NCI-H1105 (cell line): ENCODE data around the gene WSCD2.
A peak's percentile ranks its signal among the peaks of the same experiment; 100 is the strongest.

ENCODE experiments used
- DNase-seq: peaks from one replicate; lab custom pipeline; 2025; lab: John Stamatoyannopoulos, UW

Gene WSCD2

DNA sequence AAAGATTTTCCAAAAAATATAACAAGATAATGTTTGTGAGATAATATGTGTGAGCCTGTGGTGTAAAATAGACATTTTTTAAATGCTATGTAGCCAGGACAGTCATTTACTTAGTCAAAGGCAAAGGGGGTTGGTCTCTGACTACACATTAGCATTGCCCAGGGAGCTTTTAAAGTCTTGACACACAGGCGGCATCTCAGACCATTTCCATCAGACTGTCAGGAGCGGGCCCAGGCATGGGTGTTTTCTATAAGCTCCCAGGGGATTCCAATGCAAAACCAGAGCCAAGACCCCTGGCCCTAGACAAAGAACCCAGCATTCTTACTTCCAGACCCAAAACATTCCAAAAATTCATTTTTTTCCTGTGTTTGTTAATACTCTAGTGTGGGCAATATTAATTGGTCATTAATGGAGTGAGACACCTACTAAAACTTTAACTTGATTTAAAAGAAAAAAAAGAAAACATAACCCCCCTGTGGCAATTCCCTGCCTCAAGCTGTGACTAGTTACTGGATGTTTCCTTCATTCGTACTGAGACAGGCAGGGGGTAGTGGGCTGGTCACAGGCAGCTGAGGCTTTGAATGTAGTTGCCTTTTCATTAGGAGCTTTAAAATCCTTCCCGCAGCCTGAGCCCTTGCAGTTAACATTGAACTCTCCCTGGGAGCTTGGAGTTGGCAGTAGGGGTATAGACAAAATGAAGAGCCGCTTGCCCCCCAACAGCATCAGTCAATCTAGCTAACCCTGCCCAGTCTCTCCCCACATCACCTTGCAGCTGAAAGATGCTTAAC, 106.3 kb downstream of the WSCD2 start:
- no peak for DNase-seq

DNA sequence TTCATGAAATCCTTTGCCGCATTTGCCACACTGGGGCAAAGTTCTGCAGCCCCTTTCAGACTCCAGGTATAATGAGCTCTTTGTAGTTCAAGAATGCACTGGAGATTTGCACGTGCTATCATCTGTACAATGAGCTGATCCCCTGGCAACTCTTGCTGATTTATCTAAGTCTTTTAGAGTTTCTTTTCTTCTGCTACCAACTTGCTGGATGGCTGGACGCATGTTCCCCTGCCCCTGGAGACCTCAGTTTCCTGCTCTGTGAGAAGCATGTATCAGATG, 106.8 kb downstream of the WSCD2 start:
- no peak for DNase-seq

DNA sequence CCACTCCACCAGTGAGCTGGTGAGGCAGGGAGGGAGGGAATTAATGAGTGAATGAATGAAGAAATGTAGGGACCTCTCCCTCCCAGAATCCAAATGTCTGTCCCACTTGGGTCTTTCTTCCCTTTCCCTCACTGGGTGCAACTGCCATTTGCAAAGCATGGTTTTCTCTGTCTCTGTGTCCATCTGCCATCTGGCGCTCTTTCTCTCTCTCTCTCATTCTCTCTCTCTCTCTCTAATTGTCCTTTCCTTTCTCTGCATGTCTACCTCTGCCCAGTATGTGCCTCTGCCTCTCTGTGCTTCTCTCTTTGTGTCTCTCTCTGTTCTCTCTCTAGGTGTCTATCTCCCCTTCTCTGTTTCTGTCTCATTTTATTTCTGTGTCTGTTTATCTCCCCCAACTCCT, 107.3 kb downstream of the WSCD2 start:
- no peak for DNase-seq

DNA sequence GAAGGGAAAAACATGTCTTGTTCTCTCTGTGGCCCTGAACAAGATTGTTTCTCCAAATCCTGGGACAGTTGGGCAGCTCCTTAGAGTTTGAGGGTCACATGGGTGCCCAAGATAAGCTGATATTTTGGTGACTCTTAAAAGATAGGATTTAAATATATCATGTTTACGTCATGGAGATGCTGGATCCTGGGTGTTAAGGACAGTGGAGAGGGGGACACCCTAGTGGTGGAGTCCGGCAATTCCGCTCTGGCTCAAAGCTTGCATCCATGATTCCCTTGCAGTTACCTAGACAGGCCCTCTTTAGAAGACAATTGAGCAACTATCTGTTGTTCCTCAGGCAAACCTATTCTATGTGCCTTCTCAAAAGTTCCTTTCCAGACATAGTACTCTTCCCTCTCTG, 108.2 kb downstream of the WSCD2 start:
- DNase-seq, result no peak

DNA sequence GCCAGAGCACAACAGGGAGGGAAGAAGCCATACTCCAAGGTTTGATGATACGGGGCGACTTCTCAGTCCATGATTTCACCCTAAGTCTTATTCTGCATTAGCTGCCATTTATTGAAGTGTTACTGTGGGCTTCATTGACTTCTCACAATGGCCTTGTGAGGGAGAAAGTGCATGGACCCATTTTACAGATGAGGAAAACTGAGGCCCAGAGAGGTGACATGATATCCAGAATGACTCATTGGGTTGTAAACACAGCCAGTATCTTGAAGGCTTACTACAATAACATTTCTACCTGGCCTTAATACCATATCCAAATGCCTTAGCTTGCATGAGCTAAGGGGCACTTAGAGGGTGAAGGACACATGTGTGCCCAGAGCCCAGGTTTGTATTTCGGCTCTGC, 109.4 kb downstream of the WSCD2 start:
- no peak for DNase-seq

DNA sequence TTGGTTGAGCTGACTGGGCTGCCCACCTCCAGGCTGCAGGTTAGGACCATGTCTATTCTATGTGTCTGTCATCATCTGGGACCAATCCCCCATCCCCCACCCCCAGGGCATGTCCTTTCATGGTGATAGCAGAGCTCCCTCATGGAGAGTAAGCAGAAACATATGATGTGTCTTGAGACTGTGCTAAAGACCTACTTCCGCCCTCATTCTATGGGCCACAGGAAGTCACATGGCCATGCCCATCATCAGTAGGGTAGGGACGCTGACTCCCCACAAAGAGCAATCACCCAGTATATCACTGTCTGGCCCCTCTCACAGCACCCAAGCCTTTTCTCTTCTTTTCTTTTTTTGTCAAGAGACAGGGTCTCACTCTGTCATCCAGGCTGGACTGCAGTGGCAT, 110.3 kb downstream of the WSCD2 start:
- no peak for DNase-seq

DNA sequence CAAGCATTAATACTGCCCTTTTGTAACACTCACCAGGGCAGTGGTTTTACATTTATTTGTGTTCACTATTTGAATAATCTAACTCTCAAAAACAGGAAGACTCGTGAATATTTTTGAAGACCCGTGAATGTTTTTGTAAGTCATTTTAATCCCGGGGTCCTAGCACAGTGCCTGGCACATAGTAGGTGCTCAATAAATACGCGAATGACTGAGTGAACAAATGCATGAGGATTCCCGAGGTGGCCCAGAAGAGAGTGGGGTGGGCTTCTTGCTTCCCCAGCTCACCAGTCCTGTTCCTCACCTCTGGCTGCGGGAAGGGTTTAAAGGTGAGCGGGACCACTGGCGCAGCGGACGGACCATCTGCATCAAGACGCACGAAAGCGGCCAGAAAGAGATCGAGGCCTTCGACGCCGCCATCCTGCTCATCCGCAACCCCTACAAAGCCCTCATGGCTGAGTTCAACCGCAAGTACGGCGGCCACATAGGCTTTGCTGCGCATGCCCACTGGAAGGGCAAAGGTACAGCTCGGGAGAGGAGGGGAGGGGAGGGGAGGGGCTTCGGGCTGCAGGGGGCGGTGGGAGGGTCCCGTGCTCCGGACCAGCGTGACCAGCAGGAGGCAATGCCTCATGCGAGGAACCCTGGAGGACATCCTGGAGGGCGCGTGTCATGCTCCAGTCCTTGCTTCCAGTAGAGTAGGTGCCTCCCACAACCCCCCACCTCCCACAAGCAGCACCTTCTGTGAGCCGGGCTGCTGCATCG, 111.1 kb downstream of the WSCD2 start:
- no peak for DNase-seq

DNA sequence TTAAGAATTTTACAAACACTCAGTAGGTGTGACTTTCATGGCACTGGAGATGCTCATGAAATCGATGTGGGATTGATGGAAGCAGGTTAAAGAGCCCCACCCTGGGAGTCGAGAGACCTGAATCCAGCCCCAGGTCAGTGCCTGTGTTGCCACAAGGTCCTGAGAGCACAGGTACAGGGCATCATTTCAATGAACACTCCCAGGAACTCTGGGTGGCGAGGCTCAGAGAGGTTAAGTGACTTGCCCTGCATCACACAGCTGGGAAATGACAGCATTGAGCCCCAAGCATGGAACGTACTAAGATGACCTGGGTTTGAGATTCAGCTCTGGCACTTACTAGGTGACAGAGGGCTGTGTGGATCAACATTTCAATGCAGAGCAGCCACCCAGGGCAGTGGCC, 111.8 kb downstream of the WSCD2 start:
- DNase-seq, result no peak

DNA sequence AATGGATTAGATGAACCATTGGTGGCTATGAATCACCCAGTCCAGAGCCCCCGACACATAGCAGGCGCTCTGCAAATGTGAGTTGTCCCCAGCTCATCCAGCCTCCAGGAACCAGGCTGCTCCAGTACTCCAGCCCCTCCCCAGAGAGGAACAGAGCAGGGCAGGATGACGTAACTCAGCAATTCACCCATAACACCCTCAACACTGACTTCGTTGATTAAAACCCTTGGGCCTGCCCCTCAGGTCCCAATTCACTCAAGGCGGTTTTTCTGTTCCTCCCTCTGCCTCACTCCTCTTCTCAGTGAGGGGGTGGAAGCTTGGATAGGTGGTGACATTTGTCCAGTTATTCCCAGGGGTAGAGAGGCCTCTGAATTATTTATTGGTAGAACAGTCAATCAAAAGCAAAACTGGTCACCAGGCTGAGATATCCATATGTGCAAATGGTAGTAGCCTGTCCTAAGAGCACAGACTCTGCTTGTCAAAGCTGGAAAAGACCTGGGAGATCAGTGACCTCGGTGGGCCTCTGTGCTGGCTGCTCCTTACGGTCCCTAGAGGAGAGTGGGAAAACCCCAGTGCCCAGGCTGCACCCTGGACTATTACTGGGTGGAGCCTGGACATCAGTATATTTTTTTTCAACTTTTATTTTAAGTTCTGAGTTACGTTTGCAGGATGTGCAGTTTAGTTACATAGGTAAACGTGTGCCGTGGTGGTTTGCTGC, 113.1 kb downstream of the WSCD2 start:
- no peak for DNase-seq

DNA sequence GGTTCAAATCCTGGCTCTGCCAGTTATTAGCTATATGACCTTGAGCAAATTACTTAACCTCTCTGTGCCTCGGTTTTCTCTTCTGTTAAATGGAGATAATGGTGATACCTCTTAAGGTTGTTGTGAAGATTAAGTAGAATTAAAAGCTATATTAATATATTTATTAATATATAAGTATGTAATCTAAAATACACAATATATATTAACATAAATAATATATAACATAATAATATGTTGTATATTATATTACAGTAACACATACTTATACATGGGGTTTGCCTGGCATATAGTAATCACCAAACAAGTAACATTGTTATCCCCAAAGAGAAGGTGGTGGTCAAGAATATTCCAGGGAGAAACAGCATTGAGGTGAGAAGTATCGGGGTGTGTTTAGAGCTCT, 118.0 kb downstream of the WSCD2 start:
- DNase-seq, result no peak

DNA sequence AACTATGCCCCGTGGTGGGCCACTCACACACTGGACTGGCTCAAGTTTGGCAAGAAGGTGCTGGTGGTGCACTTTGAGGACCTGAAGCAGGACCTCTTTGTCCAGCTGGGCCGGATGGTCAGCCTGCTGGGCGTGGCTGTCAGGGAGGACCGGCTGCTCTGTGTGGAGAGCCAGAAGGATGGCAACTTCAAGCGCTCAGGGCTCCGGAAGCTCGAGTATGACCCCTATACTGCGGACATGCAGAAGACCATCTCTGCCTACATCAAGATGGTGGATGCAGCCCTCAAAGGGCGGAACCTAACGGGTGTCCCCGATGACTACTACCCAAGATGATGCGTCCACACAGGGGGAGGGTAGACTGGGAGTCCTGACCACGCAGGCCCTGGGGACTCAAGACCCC, 118.9 kb downstream of the WSCD2 start:
- no peak for DNase-seq

DNA sequence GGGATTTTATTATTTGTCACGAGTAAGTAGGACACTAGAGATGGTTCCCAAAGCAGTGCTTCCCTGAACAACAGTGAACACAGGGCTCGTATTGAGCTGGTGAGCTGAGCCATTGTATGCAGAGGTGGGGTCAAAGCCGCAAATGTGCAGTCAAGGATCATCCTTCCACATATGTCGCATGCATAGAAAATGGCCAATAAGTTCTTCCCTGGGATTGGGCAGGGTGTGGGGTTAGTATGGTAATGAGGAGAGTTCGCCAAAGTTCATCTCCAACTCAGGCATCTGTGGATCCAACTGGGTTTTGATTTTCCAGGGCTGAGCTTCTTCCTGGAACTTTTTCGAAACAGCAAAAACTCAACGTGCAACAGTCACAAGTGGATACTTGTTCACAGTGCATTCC, 123.4 kb downstream of the WSCD2 start:
- DNase-seq, result no peak

DNA sequence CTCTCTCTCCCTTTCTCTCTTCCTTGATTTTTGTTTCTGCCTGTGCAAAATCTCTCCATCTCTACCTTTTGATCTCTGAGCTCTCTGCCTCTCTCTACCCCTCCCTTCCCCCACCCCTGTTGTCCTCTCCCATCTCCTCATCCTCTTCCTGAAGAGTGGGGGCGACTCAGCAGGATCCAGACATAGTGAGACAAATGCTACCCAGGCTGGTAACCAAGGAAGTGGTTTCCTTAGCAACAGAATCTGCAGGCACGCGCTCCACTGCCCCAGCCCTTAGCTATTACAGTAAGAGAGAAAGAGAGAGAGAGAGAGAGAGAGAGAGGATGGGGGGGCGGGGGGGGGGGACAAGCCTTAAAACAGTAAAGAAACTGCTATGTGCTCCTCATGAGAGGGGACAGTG, 124.5 kb downstream of the WSCD2 start:
- DNase-seq, result peak; percentile 21

DNA sequence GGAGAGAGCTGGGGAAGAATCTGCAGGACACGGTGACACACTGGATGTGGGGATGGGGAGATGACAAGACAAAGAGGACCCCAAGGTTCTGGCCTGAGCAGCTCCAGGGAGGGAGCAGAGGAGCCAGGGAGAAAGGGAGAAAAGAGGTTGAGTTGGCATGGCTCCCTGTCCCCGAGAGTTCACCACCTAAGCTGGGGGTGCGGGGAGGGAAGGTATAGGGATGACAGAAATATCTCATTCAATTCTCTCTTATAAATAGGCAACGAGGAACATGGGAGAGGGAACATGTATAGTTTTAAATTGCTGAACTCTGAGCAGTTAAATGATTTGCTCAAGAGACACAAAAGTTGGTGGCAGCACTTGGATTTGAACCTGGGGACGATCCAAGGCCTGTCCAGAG, 124.9 kb downstream of the WSCD2 start:
- DNase-seq, result no peak

DNA sequence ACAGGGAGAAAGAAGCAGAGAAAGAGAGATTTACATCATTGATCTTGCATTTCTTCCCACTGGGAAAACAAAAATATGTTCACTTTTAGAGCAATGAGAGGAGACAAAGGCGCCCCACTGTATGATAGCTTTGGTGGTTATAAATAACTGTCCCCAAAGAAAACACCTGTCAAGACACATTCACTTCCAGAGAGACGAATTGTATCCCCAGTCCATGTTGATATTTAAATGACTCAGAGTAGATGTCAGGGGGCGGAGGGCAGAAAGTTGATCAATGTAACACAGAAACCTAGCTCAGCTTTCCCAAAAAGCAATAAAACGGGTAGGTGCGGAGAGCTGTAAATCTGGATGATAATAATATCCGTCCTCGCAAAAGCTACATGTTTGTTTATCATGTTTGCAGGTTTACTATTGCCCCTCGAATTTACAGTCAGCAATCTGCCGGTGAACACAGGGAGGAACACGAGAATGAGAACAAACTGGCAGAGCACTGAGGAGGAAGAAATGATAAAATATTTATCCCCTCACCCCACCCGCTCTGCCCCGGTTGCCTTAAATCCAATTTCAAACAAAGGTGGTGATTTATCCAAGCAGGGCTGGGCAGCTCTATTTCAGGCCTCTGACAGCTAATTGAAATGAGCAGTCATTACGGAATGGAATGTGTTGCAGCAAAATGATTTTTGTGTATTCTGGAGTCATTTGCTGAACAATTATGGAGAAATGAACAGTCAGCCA, 125.6 kb downstream of the WSCD2 start:
- DNase-seq, result no peak

DNA sequence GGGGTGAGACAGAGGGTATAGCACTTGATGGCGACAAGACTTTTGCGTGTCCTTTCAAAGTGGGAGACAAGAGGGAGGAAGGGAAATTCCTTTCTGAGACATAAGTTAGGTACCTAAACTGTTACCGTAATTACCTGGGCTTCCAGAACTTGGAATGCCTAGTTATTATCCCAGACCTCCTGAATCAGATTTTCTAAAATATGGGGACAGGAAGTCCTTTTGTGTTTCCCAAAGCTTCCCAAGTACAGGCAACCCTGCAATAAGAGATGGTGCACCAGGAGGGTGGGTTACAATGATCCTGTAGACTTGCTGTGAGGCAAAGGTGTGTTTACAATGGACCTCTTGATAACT, 126.1 kb downstream of the WSCD2 start:
- DNase-seq, result no peak

DNA sequence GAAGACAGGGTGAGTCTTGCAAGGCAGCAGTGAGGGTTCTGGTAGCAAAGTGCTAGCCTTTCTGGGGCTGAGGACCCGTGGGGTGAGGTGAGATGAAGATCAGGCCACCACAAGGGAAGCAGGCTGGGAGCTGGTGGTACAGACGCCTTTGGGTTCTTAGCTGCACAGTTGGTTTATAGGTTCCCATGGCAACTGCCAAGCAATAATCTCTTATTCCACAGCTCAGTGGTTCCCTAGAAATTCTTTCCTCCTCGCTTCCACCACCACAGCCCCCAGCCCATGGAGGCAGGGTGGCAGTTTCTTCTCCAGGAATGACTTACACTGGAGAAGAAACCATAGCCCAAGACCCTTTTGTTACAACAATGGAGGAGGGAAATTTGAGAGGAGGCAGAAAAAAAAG, 127.9 kb downstream of the WSCD2 start:
- no peak for DNase-seq

DNA sequence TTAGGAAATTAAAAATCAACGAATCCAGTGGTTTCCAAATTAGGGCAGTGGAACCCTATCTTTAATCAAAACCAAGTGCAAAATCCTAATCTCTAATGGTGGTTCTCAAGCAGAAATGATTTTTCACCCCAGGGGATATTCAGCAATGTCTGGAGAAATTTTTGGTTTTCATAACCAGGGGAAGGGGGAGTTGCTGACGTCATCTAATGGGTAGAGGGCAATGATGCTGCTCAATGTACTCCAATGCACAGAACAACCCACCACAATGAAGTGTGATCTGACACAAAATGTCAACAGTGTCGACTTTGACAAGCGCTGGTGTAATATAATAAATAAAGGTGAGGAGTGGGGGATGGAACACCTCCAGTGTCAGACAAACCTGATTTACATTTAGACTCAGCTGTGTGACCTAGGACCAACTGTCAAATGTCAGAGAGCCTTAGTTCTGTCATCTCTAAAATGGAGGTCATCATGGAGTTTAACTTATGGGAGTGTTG, 128.6 kb downstream of the WSCD2 start:
- no peak for DNase-seq

DNA sequence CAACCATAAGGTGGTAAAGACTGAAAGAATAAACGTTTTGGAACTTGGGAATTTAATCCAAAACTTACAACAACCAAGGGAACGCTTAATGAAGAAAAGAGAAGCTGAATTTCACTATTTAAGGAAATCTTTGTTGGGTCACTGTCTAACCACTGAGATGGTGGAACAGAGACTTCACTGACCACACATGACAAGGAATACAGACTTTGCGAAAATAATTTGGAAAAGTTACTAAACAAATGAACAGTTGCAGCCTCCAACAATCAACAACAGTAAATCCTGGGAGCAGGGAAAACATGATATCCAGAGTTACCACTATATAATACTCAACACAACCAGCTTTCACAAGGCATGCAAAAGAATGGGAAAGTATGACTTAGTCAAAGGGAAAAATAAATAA, 131.0 kb downstream of the WSCD2 start:
- DNase-seq, result no peak

DNA sequence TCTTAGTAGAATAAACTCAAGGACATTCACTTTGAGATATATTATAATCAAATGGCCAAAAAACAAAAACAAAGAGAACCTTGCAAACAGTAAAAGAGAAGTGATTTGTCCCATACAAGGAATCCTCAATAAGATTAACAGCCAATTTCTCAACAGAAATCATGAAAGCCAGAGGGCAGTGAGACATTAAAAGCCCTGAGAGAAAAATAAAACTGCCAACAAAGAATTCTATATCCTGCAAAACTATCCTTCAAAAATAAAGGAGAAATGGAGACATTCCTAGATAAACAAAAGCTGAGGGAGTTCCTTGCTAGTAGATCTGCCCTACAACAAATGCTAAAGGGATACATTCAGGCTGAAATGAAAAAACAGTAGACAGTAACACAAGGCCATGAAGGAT, 131.9 kb downstream of the WSCD2 start:
- no peak for DNase-seq

DNA sequence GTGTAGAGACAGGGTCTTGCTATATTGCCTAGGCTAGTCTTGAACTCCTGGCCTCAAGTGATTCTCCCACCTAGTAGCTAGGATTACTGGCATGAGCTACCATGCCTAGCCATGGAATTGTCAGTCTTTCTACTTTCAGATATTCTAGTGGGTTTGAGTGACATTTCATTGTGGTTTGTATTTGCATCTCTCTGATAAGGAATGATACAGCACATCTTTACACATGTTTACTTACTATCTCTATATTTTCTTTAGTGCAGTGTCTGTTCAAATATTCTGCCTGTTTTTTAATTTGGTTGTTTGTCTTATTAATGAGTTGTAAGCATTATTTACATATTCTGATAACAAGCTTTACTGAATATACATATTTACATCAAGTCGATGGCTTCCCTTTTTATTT, 136.4 kb downstream of the WSCD2 start:
- no peak for DNase-seq

DNA sequence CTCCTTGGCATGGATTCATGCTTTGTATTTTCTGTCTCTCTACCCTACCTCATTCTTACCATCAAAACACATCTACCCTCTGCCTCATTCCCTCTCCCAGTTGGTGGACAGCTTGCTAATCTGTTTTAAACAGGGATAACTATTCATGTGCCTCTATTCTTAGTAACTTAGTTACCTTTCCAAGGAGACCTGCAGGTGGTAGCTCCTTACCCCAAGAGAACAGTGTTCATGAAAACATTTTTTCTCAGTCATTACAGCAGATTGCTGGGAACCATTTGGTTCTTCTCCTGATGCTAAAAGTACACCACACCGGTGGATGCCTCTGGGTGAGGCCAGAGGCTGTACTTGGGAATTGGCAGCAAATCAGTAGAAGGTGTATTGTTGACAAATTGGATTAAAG, 137.0 kb downstream of the WSCD2 start:
- no peak for DNase-seq

DNA sequence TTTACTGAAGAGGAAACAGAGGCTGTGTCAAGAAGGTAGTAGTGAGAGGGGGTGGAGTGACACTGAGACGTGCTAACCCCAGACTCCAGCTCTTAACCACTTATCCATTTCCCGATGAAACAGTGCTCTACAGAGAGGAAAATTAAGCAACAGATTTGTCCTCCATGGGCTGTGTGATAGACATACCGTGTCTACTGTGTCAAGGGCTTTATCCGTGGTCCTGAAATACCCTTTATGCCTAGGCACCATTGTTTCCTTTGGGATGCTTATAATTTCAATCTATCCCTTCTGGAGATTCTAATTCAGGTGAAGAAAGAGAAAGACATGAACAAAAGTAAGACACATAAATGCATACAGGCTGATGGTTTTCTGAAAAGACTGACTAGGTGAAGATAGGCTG, 138.4 kb downstream of the WSCD2 start:
- DNase-seq, result no peak
